Tibial nerve (tissue), 3 donors: ENCODE data around the gene HSPB1.
"Not testable (repeated sequence)": the region's sequence is repeated elsewhere in the genome, so short reads cannot be mapped to it uniquely, and the experiment has no call there.

Experiments
- CTCF ChIP-seq, 5 experiments: fragments of 200-600 bp in 3 of 5; fragments of 450-650 bp in 2 of 5; sonication (generic) in 3 of 5; IDR thresholded peaks; one replicate each; pipeline ENCODE4 v1.5.1; 2016 to 2019; ENCODE audit warnings: antibody characterized with exemption in 5 of 5, mild to moderate bottlenecking in 3 of 5, moderate library complexity in 2 of 5
- POLR2A ChIP-seq, 2 donors: fragments of 450-650 bp; IDR thresholded peaks; one replicate each; pipeline ENCODE4 v1.6.1; 2017; ENCODE audit warnings: antibody characterized with exemption in 2 of 2, mild to moderate bottlenecking in 2 of 2, moderate library complexity in 2 of 2

GRCh38 chr7:76311838-76312237 lies 9.4 kb downstream of the HSPB1 start:
- not testable (repeated sequence) for TF ChIP-seq CTCF, POLR2A (IDR thresholded peaks at IDR 0.05)
